Measurements from ENCODE around the gene KCNH2. TPM values are rescaled to one million over a fixed set of nuclear protein-coding genes. Genes with fewer than 3 reads are reported as not detected.
"Not testable (repeated sequence)": the region's sequence is repeated elsewhere in the genome, so short reads cannot be mapped to it uniquely, and the experiment has no call there.

Gene KCNH2
- total RNA-seq, 1 donor from 2014 or later: 3.2 TPM

DNA sequence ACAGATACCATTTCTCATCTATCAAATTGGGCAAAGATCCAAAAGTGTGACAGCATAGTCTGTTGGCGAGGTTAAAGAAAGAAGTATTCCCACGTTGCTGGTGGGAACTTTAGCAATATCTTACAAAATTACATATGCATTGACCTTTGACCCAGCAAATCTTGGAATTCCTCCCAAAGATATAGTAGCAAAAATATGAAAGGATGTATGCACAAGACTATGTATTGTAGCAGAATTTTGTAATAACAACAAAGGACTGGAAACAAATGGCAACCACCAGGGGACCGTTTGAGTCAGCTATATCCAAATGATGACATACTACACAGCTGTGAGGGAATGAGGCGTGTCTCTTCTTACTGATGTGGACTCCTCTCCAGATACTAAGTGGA is 50.2 kb downstream of the KCNH2 start:
- DNase-seq (ENCODE audit: low spot score) (no peak), ATAC-seq (no peak)
- intact Hi-C loops (cut with DNase I): no loop called here

DNA sequence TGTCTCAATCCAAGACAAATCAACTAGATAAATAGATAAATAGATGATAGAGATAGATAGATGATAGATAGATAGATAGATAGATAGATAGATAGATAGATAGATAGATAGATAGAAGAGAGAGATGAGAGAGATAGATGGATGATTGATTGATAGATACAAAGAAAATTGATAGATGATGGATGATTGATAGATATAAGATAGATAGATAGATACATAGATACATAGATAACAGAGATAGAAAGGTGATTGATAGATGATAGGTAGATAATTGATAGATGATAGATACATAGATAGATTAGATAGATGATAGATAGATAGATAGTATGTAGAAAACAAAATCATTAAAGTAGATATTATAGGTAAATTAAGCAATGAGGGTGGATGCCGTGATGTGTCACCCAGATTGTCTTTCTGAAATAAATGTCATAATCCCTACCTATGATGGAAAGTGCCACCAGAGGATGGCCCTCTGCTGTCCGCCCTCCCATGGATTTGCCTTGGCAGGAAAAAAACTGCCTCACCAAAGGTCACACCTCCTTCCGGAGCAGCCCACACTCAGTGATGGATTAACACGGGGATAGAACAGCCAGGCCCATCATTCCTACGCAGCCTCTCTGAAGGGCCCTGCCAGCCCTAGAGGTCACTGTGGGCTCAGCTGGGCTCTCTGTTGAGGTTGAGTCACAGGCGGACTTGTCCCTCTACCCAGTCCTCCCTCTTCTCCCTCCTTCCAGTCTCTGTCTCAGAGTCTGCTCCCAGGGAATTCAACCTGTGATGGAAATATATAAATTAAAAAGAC is 50.8 kb downstream of the KCNH2 start:
- DNase-seq (ENCODE audit: low spot score) (no peak), ATAC-seq (no peak)
- intact Hi-C loops (cut with DNase I): no loop called here

DNA sequence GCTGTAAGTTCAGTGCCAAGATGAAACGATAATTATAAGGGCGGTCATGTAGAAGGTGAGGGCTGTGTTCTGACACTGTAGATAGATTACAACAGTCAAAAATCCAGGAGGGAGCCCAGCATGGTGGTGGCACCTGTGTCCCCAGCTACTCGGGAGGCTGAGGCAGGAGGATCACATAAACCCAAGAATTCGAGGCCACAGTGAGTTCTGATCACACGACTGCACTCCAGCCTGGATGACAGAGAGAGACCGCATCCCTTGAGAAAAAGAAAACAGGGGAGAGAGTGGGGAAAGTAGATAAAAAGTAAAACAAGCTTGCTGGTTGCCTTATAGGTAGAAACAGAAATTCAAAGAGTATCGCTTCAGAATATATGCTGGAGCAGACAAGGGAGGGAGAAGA is 52.1 kb downstream of the KCNH2 start:
- no peak for ATAC-seq
- intact Hi-C loops (cut with DNase I): no loop called here

DNA sequence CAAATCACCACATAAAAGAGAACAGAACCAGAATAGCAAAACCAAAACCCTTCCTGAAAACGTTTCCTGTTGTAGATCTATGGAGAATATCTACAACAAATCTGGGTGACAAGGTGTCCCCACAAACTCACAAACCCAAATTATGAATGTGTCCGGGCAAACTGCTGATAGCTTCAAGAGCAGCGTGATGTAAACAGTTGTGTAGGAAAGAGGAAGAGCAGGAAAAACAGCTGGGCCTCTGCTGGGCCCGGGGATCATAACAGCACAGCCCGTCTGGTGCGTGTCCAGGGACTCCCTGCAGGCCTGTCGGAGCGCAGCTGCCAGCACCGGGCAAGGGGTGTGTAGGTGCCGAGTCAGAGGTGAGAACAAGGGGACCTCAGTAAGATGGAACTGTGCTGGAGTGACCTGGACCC is 53.7 kb downstream of the KCNH2 start:
- intact Hi-C loops (cut with DNase I): no loop called here
- ATAC-seq: no peak
- no peak for DNase-seq (ENCODE audit: low spot score)

More for the DNA sequence above, 52.1 kb downstream of the KCNH2 start:
- DNase-seq (ENCODE audit: low spot score): no peak

DNA sequence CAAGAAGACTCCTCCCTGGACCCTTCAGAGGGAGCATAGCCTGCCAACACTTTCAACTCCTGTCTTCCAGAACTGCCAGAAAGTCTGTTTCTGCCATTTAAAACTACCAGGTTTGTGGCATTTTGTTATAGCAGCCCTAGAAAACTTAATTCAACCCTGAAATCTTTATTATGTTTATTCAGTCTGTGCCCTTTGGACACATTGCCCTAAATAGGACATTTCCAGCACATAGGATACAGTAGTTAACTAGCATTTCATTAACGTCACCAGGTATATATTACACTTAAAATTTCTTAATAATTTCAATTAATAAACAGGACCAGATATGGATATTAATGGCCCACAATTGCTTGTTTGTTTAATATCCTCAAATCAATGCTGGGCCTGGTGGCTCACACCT is 54.3 kb downstream of the KCNH2 start:
- no peak for DNase-seq (ENCODE audit: low spot score)
- intact Hi-C loops (cut with DNase I): no loop called here
- ATAC-seq: no peak

DNA sequence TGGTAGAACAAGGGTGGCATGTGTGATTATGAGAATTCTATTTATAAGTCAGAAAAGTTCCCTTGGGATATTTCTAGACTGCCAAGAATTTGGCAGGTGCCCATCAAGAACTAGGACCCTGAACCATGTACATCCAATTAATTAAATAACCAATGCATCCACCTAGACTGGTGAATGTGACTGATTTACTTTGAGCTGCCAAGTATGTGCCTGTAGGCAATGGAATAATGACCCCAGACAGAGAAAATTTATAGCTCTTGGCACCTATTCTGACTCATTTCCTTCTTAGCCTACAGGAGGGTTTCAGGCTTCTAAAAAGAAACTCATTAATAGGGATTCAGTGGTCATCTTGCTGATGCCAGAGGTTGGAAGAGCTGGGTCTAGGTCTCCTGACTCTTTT is 54.9 kb downstream of the KCNH2 start:
- ATAC-seq (no peak), DNase-seq (ENCODE audit: low spot score) (no peak)
- intact Hi-C loops (cut with DNase I): no loop called here

DNA sequence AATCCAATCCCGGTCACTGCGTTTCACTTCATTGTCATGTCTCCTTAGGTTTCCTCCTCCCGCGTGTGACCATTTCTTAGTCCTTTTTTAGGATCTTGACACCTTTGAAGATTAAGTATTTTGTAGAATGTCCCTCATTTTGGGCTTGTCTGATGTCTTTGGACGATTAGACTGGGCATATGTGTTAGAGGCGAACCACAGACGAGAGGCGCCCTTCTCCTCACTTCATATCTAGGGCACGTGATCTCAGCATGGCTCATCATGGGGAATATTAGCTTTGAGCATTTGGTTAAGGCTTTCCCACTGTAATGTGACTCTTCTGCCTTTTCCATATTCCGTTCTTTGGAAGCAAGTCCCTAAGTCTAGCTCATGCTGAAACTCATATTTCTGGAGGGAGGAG is 59.0 kb downstream of the KCNH2 start:
- no peak for ATAC-seq
- intact Hi-C loops (cut with DNase I): no loop called here
- no peak for DNase-seq (ENCODE audit: low spot score)

DNA sequence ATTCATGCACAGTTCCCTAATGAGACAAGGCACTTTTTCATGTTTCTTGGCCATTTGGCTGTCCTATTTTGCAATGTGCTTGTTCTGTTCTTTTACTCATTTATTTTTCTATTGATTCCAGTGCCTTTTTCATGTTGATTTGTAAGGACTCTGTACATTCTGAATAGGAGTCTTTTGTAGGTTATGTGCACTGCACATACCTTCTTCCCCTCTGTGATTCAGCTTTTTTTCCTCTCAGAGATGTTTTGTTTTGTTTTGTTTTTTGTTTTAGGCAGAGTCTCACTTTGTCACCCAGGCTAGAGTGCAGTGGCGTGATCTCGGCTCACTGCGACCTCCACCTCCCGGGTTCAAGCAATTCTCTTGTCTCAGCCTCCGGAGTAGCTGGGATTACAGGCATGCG is 59.7 kb downstream of the KCNH2 start:
- no peak for DNase-seq (ENCODE audit: low spot score)
- no peak for ATAC-seq

DNA sequence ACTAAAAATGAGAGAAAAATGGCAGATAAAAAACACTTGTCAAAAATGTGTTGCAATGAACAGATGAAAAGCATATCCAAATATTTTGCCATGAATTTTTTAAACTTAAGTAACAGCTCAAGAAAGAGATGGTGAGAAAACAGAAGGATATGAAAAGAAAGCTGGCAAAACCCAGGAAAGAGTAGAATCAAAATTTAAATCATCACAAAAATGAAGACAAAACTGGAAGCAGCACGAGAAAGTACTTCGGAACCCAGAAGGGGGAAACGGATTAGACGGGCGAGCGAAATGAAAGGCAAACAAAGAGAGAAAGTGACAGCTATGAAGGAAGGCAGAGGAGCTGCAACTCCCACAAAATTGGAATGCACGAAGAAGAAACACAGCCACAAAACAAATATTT is 60.2 kb downstream of the KCNH2 start:
- intact Hi-C loops (cut with DNase I): no loop called here
- DNase-seq (ENCODE audit: low spot score) (no peak), ATAC-seq (no peak)

More for the DNA sequence above, 59.7 kb downstream of the KCNH2 start:
- intact Hi-C loops (cut with DNase I): no loop called here

DNA sequence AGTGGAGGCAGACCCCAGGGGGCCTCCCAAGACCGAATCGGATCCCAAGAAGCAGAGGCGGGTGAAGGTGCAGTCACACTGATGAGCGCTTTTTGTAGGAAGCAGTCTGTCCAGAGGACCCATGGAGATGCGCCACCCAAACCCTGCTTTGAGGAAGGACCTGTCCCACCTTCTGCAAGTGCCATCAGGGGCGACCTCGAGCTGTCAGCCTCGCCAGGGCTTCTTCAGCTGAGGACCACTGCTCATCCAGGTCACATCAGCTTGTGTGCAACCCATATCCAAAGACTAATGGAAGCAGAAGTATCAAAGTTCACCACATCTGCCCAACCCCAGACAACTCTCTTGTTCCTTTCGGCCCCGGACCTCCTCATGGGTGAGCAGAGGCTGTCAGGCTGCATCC is 61.5 kb downstream of the KCNH2 start:
- ATAC-seq (no peak), DNase-seq (ENCODE audit: low spot score) (no peak)
- intact Hi-C loops (cut with DNase I): no loop called here

DNA sequence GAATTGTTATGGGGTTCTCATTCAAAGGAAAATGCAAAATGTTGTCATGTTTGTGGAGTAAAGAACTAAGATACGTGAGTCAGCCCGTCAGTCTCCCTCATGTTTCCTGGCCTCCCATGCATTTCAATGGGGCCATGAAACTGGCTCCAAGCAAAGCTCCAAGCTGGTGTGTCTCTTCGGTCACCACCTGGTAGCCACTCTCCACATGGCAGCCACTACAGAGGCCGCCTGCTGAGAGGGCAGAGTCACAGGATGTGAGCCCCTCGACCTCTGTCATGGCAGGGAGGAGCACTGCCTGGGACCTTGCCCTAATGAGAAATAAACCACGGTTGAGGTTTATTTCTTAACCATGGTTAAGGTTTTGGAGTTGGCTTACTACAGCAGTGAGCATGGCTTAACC is 63.2 kb downstream of the KCNH2 start:
- intact Hi-C loops (cut with DNase I): no loop called here
- ATAC-seq (no peak), DNase-seq (ENCODE audit: low spot score) (no peak)

DNA sequence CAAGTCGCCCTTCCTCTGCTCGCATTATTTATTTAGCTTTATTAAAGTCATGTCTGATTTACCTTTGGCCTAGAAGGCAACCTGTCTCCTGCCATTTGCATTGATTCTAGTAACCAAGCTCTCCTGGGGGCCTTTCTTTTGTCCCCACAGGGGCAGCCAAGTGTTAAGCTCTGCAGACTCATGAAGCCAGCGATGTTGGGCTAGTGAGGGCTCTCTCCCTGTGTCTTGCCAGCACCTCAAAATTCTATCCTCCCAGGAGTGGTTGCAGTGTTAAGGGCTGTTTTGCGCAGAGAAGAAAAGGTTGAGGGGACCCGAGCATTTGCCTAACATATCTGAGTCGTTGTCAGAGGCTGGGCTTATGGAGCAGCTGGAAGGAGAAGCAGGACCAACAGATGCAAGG is 63.9 kb downstream of the KCNH2 start:
- DNase-seq (ENCODE audit: low spot score): no peak
- intact Hi-C loops (cut with DNase I): no loop called here
- no peak for ATAC-seq

DNA sequence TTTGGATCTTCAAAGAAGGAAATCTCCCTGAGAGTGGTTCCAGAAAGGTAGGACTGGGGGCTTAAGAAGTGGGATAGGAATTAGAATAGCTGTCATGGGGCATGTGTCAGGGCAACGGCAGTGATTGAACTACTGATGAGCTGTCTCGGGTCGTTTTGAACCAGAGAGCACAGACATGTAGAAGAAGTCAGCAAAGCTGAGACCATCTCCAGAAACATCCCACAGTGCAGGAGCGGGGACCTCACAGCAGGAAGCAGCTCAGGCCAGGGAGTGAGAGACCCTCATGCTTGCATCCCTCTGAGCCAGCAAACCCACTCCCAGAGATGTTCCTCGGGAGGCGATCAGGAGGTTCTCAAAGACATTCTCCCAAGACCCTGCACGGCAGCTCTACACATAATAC is 65.7 kb downstream of the KCNH2 start:
- no peak for DNase-seq (ENCODE audit: low spot score)
- ATAC-seq: no peak
- intact Hi-C loops (cut with DNase I): no loop called here

DNA sequence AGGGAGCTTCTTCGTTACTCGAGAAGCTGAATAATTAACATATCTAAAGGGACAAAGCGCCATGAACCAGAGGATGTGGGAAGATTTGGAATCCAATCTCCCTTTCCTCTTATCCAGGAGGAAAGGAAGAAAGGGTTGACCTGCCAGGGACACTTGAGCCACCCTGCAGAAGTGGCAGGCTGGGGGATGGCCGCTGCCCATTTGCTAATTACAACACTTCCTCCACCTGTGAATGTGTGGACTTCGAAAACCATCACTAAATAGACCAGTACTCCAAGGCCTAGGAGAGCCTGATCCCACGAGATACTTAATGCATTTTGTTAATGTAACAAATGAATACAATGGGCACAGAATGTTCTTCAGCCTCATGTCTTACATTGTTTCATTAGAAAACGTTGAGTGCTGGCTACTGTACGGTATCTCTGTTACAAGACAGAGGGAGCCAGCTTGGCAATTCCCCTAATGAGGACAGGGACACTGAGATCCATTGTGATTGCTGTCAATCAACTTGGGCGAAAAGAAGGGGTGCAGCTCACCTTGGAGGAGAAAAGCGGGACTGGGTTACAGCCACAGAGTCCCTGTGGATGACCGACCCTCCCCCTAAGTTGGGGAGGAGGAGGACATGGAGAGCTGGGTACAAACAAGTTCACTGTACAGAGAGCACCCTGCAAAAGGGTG is 66.4 kb downstream of the KCNH2 start:
- intact Hi-C loops (cut with DNase I): no loop called here
- no peak for ATAC-seq
- DNase-seq (ENCODE audit: low spot score): no peak

DNA sequence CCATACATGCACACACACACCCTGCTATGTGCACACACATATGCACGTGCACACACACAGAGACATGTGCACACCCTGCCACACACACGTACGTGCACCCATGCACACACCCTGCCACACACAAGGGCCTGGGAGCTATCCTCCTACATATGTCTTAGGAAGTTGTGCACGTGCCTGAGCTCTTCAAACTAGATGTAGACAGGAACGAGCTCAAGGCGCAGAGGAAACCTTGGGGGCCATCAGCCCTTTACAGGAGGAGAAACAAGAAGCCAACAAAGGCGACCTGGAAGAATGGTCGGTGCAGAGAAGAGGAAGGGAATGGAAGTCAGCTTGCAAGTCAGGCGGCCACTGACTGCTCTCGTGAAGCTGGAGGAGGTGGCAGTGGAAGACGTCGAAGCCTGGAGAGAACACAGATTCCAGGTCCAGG is 67.1 kb downstream of the KCNH2 start:
- intact Hi-C loops (cut with DNase I): no loop called here
- ATAC-seq (no peak), DNase-seq (ENCODE audit: low spot score) (no peak)

DNA sequence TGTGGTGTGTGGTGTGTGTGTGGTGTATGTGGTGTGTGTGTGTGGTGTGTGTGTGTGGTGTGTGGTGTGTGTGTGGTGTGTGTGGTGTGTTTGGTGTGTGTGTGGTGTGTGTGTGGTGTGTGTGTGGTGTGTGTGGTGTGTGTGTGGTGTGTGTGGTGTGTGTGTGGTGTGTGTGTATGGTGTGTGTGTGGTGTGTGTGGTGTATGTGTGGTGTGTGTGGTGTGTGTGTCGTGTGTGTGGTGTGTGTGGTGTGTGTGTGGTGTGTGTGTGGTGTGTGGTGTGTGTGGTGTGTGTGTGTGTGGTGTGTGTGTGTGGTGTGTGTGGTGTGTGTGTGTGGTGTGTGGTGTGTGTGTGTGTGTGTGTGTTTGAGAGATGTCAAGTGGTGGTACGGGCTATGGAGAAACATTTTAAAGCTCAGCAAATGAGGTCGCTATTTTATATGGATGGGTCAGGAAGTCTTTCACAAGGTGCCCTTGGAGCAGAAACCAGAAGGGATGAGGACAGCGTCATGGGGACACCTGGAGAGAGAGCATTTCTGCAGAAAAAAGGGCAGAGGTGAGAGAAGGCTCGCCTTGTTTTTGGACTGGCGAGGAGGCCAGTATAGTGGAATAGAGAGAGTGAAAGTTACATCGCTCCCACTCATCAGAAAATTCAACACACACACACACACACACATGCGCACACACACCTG is 67.7 kb downstream of the KCNH2 start:
- ATAC-seq; intact Hi-C loops (cut with DNase I); DNase-seq (ENCODE audit: low spot score): not testable (repeated sequence)

DNA sequence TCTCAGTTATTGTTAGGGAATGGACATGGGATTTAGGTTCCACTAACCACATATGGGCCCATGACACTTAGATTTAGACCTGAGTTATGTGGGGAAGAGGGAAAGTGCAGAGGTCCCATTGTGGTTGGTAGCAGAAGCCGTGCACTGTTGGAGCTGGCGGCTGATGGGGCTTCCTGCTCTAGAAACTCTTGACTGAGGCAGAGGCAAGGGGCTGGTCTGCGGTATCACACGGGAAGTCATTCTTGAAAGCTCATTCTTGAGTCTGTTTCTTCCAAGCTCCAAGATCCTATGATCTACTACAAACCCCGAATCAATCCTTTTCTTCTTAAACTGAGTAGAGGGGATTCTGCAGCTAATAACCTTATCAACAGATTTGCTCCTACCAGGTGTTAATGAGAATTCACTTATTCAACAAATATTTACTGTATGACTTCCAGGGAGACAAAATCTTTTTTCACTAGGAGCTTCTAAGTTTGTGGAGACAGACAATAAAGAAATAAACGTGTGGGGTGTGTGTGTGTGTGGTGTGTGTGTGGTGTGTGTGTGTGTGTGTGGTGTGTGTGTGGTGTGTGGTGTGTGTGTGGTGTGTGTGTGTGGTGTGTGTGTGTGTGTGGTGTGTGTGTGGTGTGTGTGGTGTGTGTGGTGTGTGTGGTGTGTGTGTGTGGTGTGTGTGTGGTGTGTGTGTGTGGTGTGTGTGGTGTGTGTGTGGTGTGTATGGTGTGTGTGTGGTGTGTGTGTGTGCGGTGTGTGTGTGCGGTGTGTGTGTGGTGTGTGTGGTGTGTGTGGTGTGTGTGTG is 68.7 kb downstream of the KCNH2 start:
- DNase-seq (ENCODE audit: low spot score) (no peak), ATAC-seq (no peak)
- intact Hi-C loops (cut with DNase I): no loop called here

DNA sequence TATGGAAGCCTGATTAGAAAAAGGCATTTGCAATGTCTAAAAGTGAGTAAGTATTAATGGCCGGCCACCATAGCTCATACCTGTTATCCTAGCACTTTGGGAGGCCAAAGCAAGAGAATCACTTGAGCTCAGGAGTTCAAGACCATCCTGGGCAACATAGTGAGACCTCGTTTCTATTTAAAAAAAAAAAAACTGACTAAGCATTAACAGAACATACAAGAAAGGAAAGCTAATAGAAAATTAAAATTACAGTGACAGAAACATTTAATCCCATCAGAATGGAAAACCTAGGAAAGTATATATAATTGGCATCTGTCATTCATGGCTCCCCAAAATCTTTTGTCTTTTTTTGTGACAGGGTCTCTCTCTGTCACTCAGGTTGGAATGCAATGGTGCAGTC is 69.9 kb downstream of the KCNH2 start:
- ATAC-seq: no peak
- intact Hi-C loops (cut with DNase I): no loop called here
- no peak for DNase-seq (ENCODE audit: low spot score)
